AG10803 (cell line): ENCODE measurements around the gene RILPL1.
"Not testable (repeated sequence)": the region's sequence is repeated elsewhere in the genome, so short reads cannot be mapped to it uniquely, and the experiment has no call there.

Source experiments
- DNase-seq: peaks from one replicate; pipeline ENCODE4 v3.0.0; 2010; ENCODE audit warnings: low read depth
- H3K4me3 ChIP-seq: 2 replicates; pipeline ENCODE4 v1.5.1; 2011; ENCODE audit warnings: mild to moderate bottlenecking, low read length, control low read depth
- TF ChIP-seq, protein P1 (sequence below): conservative IDR thresholded peaks from 2 replicates; pipeline ENCODE4 v1.5.1; 2011; ENCODE audit warnings: mild to moderate bottlenecking, low read length, control low read depth, inconsistent platforms

The RILPL1 gene

GRCh38 chr12:123483602-123484248, 49.8 kb downstream of the RILPL1 start:
- TF ChIP-seq, protein P1, sequence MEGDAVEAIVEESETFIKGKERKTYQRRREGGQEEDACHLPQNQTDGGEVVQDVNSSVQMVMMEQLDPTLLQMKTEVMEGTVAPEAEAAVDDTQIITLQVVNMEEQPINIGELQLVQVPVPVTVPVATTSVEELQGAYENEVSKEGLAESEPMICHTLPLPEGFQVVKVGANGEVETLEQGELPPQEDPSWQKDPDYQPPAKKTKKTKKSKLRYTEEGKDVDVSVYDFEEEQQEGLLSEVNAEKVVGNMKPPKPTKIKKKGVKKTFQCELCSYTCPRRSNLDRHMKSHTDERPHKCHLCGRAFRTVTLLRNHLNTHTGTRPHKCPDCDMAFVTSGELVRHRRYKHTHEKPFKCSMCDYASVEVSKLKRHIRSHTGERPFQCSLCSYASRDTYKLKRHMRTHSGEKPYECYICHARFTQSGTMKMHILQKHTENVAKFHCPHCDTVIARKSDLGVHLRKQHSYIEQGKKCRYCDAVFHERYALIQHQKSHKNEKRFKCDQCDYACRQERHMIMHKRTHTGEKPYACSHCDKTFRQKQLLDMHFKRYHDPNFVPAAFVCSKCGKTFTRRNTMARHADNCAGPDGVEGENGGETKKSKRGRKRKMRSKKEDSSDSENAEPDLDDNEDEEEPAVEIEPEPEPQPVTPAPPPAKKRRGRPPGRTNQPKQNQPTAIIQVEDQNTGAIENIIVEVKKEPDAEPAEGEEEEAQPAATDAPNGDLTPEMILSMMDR: no peak
- DNase-seq: no peak
- no peak overlapping the region for H3K4me3 ChIP-seq

- TF ChIP-seq, protein P1: no peak
- DNase-seq: no peak
- no peak overlapping the region for H3K4me3 ChIP-seq
These were observed 50.6 kb downstream of the RILPL1 start for GRCh38 chr12:123482876-123483275.

DNA sequence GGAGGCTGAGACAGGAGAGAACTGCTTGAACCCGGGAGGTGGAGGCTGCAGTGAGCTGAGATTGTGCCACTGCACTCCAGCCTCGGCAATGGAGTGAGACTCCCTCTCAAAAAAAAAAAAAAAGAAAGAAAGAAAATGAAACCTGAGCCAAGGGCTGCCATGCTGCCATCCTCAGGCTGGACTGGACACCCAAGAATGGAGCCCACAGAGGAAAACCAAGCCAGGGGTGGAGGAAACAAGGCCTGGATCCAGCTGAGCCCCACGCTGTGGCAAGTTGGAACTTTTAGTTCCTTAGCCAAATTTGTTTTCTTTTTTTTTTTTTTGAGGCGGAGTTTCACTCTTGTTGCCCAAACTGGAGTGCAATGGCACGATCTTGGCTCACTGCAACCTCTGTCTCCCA, 52.3 kb downstream of the RILPL1 start:
- not testable (repeated sequence) for DNase-seq, H3K4me3 ChIP-seq

DNA sequence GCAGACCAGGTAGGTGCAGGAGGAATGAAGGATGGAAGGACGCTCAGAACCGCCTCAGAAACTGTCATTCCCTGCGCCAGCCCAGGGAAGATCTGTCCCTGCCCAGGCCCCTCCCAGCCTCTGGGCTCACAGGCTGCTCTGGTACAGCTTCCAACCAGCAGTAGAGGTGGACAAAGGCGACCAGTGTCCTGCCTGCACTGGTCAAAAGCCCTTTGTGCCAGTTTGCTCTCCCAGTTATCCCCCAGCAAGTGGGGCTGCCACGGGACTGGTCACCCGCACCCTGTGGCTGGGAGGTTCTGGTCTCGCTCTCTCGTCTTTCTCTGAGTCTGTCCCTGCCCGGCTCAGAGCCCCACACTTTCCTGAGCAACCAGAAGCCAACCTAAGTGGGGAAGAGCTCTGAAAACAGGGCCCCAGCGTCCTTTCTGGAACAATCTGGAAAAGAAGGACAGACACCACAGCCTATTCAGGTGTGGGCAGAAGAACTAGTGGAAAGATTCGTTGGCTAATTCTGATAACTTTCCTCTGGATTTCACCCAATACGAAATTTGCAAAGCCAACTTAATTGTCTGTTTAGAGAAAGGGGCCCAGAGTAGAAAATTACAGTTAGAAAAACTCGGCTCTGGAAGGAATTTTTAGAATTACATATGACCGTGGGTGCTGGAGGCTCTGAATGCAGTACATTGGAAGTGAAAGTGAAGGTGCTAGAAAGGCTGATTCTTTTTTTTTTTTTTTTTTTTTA, 53.9 kb downstream of the RILPL1 start:
- no peak overlapping the region for H3K4me3 ChIP-seq
- DNase-seq: no peak
- TF ChIP-seq, protein P1: no peak

DNA sequence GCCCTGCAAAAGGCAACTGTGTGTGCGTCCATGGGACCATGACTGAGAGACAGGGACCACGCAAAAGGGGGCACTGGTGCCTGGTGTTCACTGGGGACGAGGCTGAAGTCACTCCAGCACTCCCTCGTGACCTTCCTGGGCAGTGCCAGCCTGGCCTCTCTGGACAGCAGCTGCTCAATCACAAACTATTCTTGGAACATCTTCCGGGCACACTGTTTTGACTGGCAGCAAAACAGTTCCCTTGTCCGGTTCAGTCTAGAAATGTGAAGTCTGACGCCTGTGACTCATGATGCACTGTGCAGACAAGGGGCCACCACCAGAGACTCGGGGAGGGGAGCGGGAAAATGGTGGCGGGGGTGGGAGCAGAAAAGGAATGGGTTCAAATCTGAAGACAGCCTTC, 54.8 kb downstream of the RILPL1 start:
- TF ChIP-seq, protein P1: no peak
- peak; percentile 7 for DNase-seq
- H3K4me3 ChIP-seq: no peak overlapping the region

GRCh38 chr12:123478069-123478468, 55.5 kb downstream of the RILPL1 start:
- no peak overlapping the region for H3K4me3 ChIP-seq
- TF ChIP-seq, protein P1: no peak
- no peak for DNase-seq

DNA sequence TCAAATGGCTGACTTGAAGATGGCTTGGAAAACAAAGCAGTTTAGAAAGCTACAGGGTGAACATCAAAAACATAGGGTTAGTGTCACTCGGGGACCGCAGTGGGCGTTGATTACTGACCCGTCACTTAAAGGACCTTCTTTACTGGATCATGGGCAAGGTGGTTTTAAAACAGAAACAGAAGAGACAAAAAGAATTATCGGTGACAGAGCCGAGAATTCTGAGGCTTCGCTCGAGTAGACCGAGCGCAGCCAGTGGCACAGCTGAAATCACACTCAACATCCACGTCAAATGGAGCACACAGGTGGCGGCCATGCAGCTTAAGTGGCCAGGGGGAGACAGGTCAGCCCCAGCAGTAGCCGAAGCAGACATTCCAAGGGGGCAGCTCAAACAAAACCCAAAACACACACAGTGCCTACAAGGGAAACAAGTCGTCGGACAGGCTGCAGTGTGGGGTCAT, 58.2 kb downstream of the RILPL1 start:
- TF ChIP-seq, protein P1: no peak
- no peak overlapping the region for H3K4me3 ChIP-seq
- no peak for DNase-seq
